A375 (cell line): ENCODE data around the gene NDUFS1. TPM values are rescaled to one million over a fixed set of nuclear protein-coding genes. Genes with fewer than 3 reads are reported as not detected.

ENCODE experiments used
- small RNA-seq: library from RNA; depleted of rRNA; stranded (forward); fragments of <200 nt; gene quantifications from one replicate; pipeline ENCODE3, GENCODE V24; 2014
- total RNA-seq: library from RNA; depleted of rRNA; stranded (reverse); fragments of >200 nt; shearing (Covaris generic); gene quantifications from 2 replicates; pipeline ENCODE4 v1.2.3, GENCODE V29; 2014; rRNA removed

Gene NDUFS1
- total RNA-seq, result 69.9 and 77.5 TPM in 2 replicates

DNA sequence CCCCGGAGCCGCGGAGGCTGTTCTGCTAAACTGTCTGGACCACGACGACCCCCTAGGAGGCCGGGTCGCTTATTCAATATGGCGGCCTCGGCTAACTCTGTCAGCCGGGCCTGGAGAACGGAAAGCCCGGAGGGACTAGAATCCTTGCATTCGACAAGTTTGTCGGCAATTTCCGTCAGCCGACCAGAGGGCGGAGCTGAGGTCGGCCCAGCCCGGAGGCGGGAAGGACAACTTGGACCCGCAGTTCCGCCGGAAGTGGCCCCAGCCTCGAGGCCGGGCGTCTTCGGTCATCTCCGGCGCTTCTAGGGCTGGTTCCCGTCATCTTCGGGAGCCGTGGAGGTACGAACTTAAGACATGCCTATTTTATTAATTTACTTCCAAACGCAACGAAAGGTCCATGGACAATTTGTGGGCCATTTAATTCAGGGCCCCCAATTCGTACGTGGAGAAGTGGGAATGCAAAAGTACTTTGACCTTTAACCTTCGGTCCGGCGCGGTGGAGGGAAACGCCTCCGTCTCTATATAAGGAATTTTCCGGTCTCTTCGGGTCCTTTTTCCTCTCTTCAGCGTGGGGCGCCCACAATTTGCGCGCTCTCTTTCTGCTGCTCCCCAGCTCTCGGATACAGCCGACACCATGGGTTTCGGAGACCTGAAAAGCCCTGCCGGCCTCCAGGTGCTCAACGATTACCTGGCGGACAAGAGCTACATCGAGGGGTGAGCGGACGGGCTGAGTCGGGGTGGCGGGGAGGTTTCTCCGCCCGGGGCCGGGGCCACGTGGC, at the start of gene NDUFS1, which contains the start of gene EEF1B2:
NDUFS1 (minus strand) TSS at position 99 of the 779 bp plus-strand sequence. CDS start 5,766 bp downstream, outside the sequence.
EEF1B2 (plus strand) TSS at position 550 of the 779 bp plus-strand sequence; CDS start at position 635, 85 bp downstream.

DNA sequence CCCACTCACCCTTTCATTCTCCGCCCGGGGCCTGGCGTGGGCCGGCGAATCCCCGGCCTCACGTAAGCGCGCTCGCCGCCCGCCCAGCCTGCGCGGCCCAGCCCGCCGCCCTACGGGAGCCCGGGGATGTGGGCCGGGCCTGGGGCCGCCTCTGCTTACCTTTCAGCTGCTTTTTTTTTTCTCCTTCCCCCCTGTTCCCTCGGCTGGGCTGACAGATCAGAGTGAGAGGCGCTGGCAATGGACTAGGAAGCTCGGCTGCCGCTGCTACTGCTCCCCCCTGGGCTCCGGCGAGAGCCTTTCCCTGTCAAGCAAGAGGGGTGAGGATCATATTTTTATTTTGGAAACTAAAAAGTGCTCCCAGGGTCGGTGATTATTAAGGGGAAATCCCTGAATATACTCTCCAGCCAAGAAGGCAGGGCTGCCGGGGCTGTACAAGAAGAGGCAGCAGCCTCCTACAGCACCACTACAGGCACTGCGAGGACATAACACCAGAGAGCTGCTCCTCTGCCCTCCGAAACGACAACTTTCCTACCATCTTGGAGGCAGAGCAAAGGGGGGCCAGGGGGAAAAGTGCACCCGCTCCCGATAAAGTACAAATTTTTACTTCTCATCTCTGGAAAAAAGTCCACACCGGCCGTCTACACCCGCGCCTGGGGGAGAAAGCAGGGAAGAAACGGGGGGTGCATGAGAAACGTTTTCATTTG, 73.3 kb downstream of the NDUFS1 start, which contains the start of gene INO80D:
INO80D (minus strand) TSS at position 433 of the 704 bp plus-strand sequence. CDS start 23,158 bp downstream, outside the sequence.

Small RNA genes within 50 kb of the gene (small RNA-seq; reads per million reads assigned to genes)
- gene RF00134, result not detected
- gene RF02271, result not detected
- not detected for gene SNORA41
- not detected for gene SNORD51

Other genes with a start within 250 kb of the NDUFS1 start
- gene INO80D, start 73.3 kb downstream of the NDUFS1 start, total RNA-seq, result 4.0 and 6.9 TPM in 2 replicates
- gene EEF1B2, start 451 bp upstream of the NDUFS1 start, total RNA-seq, result 535 and 568 TPM in 2 replicates
- gene ZDBF2, start 115.2 kb upstream of the NDUFS1 start, total RNA-seq, result 10.5 and 11.1 TPM in 2 replicates